Breast epithelium (tissue), 3 donors: ENCODE measurements around the gene SLC16A13.

Experiments used
- CTCF ChIP-seq, 3 donors: fragments of 450-650 bp; IDR thresholded peaks; one replicate each; pipeline ENCODE4 v1.5.1; 2016 to 2017; ENCODE audit warnings: antibody characterized with exemption in 3 of 3, mild to moderate bottlenecking in 3 of 3, moderate library complexity in 3 of 3
- POLR2A ChIP-seq: fragments of 450-650 bp; IDR thresholded peaks from one replicate; pipeline ENCODE4 v1.6.1; 2016; ENCODE audit warnings: antibody characterized with exemption, mild to moderate bottlenecking, moderate library complexity
- POLR2AphosphoS5 ChIP-seq, 3 donors: sonication (generic); formaldehyde crosslinking; IDR thresholded peaks; one replicate each; pipeline ENCODE4 v1.6.1; 2017; ENCODE audit warnings: antibody characterized with exemption in 3 of 3

- peak; percentile 5 to 42 (median 19) for TF ChIP-seq CTCF (IDR thresholded peaks at IDR 0.05)
- peak; percentile 93 to 98 (median 94) for TF ChIP-seq POLR2AphosphoS5 (IDR thresholded peaks at IDR 0.05)
- peak; percentile 70 for TF ChIP-seq POLR2A
These were observed 21.4 kb upstream of the SLC16A13 start for GRCh38 chr17:7014261-7014994.
